K562 (cell line): ENCODE measurements around the gene NDFIP1. TPM values are rescaled to one million over a fixed set of nuclear protein-coding genes. Genes with fewer than 3 reads are reported as not detected.

Experiments
- CHD7 ChIP-seq: fragments of 200-600 bp; sonication (generic); IDR thresholded peaks from one replicate; pipeline ENCODE4 v1.6.1; 2012; ENCODE audit warnings: mild to moderate bottlenecking, low read depth, low read length, inconsistent platforms
- EHMT2 ChIP-seq: fragments of 450-650 bp; IDR thresholded peaks from 2 replicates; pipeline ENCODE4 v1.6.1; 2018; ENCODE audit warnings: antibody characterized with exemption
- NCOA1 ChIP-seq: fragments of 450-650 bp; IDR thresholded peaks from 2 replicates; pipeline ENCODE4 v1.6.1; 2016; ENCODE audit warnings: low read depth
- polyA plus RNA-seq, 8 experiments: library from polyadenylated mRNA; depleted of rRNA in 4 of 8; stranded (reverse) in 5 of 8; unstranded in 3 of 8; fragments of >200 nt; fragmentation: Nextera tagmentation in 2 of 8; fragmentation: Illumina TruSeq in 1 of 8; extraction: Ambion mirVana in 2 of 8; extraction: Trizol in 1 of 8; gene quantifications; 2 replicates each; pipeline versions ENCODE4 v1.2.1 to v1.2.3, GENCODE V29; 2011 to 2014; ENCODE audit warnings: inconsistent platforms in 1 of 8, missing spikeins in 1 of 8
- total RNA-seq, 7 experiments: library from RNA; depleted of rRNA in 6 of 7; stranded (reverse); fragments of >200 nt in 6 of 7; fragmentation: Illumina TruSeq in 2 of 7; extraction: Trizol in 2 of 7; gene quantifications; 2 replicates each; pipeline versions ENCODE4 v1.2.1 to v1.2.3, GENCODE V29; 2011 to 2021; ENCODE audit warnings: low replicate concordance in 1 of 7

Gene NDFIP1
- total and polyA plus RNA-seq, 9 of the 15 experiments (the other 6 are each of a cell fraction or from before 2014, with no cell fraction given) = 5.3 to 37.5 (median 31.9) TPM

- TF ChIP-seq CHD7 (no peak), NCOA1 (no peak), EHMT2 (no peak)
Measured at GRCh38 chr5:142183561-142183960, 75.0 kb downstream of the NDFIP1 start (continued).
